ENCODE results near the gene TMEM178B.

GRCh38 chr7:141156407-141156806 lies 82.5 kb downstream of the TMEM178B start:
- TF ChIP-seq CTCF (conservative IDR thresholded peaks at IDR 0.05 in 1 of 2, IDR thresholded peaks at IDR 0.05 in 1 of 2; ENCODE audit: extremely low read depth in 1 of 2, insufficient read depth in 1 of 2, low read depth in 1 of 2, low read length in 2 of 2): no peak
- TF ChIP-seq EZH2 (IDR thresholded peaks at IDR 0.05; ENCODE audit: borderline replicate concordance, low read length): no peak
